ENCODE results near the gene DLG2. TPM values are rescaled to one million over a fixed set of nuclear protein-coding genes. Genes with fewer than 3 reads are reported as not detected.

The DLG2 gene
- total and polyA plus RNA-seq, 2 donors (not counting 3 experiments of a cell fraction or from before 2014, with no cell fraction given): 0.15 to 1.1 TPM

DNA sequence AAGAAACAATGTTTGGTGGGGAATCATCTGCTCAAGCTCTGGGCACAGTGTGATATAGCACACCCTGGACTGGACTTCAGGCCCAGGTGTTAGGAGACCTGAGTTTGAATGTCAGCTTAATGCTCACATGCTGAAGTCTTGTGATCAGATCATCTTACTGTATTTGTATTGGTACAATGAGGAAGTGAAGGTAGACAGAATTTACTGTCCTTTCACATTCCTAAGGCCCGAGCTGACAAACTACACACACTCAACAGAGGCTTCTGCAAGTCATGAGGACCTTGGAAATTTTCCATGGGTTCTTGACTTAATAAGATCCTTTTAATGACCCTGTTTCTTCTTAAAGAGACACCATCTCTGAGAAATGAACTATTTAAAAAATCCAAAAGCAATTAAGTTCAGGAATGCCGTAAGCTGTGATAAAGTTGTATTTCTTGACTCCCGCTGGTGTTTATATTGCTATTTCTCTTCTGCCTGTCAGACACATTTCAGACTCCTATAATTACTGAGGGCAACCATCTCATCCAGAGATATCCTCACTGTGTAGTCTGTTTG, 802.0 kb downstream of the DLG2 start:
- Histone ChIP-seq H3K79me2 (ENCODE audit: control insufficient read depth, insufficient read depth, low read length) (no peaks in the 10 kb centered on the region), H4K20me1 (replicated peaks; ENCODE audit: control insufficient read depth, extremely low read depth, insufficient read depth, low read length) (no peaks in the 10 kb centered on the region), H3K9ac (replicated peaks; ENCODE audit: extremely low read depth, insufficient read depth, low read length) (no peak overlapping the region), H2AFZ (ENCODE audit: low read depth, low read length) (no peak overlapping the region), H3K4me2 (ENCODE audit: insufficient read depth, low read length) (no peak overlapping the region), H3K4me1 (ENCODE audit: control insufficient read depth, extremely low read depth, insufficient read depth, low read length) (no peaks in the 10 kb centered on the region), H3K27me3 (ENCODE audit: control insufficient read depth in 2 of 2, insufficient read depth in 2 of 2, low read length in 2 of 2) (no peaks in the 10 kb centered on the region), H3K9me1 (replicated peaks; ENCODE audit: control insufficient read depth, extremely low read depth, insufficient read depth, low read length) (no peaks in the 10 kb centered on the region), H3K36me3 (ENCODE audit: control insufficient read depth in 2 of 2, extremely low read depth in 1 of 2, insufficient read depth in 2 of 2, low read length in 2 of 2) (no peaks in the 10 kb centered on the region), H3K27ac (ENCODE audit: insufficient read depth, low read depth, low read length) (no peak overlapping the region), H3K4me3 (replicated peaks in 1 of 3; ENCODE audit: insufficient read depth in 1 of 3, low read depth in 1 of 3, low read length in 3 of 3) (no peak overlapping the region), H3K9me3 (replicated peaks; ENCODE audit: control insufficient read depth, insufficient read depth, low read length) (no peaks in the 10 kb centered on the region)
- CTCF ChIA-PET: no interaction called here
- intact Hi-C loops (cut with micrococcal nuclease): no loop called here
- no TSS peak for BruUV-seq (replicated peaks)
- TF ChIP-seq JUN (IDR thresholded peaks at IDR 0.05; ENCODE audit: borderline replicate concordance, insufficient read depth, insufficient read length, low read depth) (no peak), POLR2AphosphoS5 (IDR thresholded peaks at IDR 0.05; ENCODE audit: insufficient read depth, low read depth, low read length) (no peak), GATA2 (IDR thresholded peaks at IDR 0.05; ENCODE audit: insufficient read depth, insufficient read length, low read depth, low read length) (no peak), POLR2A (IDR thresholded peaks at IDR 0.05; ENCODE audit: low read depth, low read length) (no peak), EZH2 (IDR thresholded peaks at IDR 0.05; ENCODE audit: borderline replicate concordance, low read depth, low read length, severe bottlenecking) (no peak)
- TF ChIP-seq, protein P1, sequence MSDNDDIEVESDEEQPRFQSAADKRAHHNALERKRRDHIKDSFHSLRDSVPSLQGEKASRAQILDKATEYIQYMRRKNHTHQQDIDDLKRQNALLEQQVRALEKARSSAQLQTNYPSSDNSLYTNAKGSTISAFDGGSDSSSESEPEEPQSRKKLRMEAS (IDR thresholded peaks at IDR 0.05; ENCODE audit: insufficient read depth, insufficient read length): no peak
- dilution Hi-C loops (cut with MboI; ENCODE audit: extremely low pct_ligation_motif_present, low sequenced_read_pairs): no loop called here
- DNase-seq (ENCODE audit: low read depth, low spot score) (no peak), FAIRE-seq (no peak)
- POLR2A ChIA-PET: no interaction called here

DNA sequence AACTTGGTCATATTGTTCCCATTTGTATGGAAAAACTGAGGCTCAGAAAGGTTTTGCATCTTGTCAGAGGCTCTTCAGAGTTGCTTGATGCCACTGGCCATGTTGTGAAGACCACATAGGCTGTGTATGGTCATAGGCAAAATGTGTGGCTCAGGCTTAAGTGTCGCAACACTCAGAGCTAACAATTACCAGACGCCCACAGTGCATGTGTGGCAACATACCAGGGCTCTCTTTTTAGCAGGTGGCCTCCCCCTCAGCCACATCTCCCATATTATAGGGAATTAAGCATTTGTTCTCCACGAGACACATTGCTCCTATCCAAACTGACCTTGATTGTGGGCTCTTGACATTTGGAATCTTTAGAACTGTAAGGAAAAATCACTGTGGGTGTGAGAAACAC, 802.5 kb downstream of the DLG2 start:
- Histone ChIP-seq H3K9ac (replicated peaks; ENCODE audit: extremely low read depth, insufficient read depth, low read length) (no peak overlapping the region), H4K20me1 (replicated peaks; ENCODE audit: control insufficient read depth, extremely low read depth, insufficient read depth, low read length) (no peaks in the 10 kb centered on the region), H3K9me3 (replicated peaks; ENCODE audit: control insufficient read depth, insufficient read depth, low read length) (no peaks in the 10 kb centered on the region), H3K27me3 (ENCODE audit: control insufficient read depth in 2 of 2, insufficient read depth in 2 of 2, low read length in 2 of 2) (no peaks in the 10 kb centered on the region), H3K4me1 (ENCODE audit: control insufficient read depth, extremely low read depth, insufficient read depth, low read length) (no peaks in the 10 kb centered on the region), H3K79me2 (ENCODE audit: control insufficient read depth, insufficient read depth, low read length) (no peaks in the 10 kb centered on the region), H3K9me1 (replicated peaks; ENCODE audit: control insufficient read depth, extremely low read depth, insufficient read depth, low read length) (no peaks in the 10 kb centered on the region), H3K4me3 (replicated peaks in 1 of 3; ENCODE audit: insufficient read depth in 1 of 3, low read depth in 1 of 3, low read length in 3 of 3) (no peak overlapping the region), H3K27ac (ENCODE audit: insufficient read depth, low read depth, low read length) (no peak overlapping the region), H2AFZ (ENCODE audit: low read depth, low read length) (no peak overlapping the region), H3K36me3 (ENCODE audit: control insufficient read depth in 2 of 2, extremely low read depth in 1 of 2, insufficient read depth in 2 of 2, low read length in 2 of 2) (no peaks in the 10 kb centered on the region), H3K4me2 (ENCODE audit: insufficient read depth, low read length) (no peak overlapping the region)
- intact Hi-C loops (cut with micrococcal nuclease) (no loop called here), dilution Hi-C loops (cut with MboI; ENCODE audit: extremely low pct_ligation_motif_present, low sequenced_read_pairs) (no loop called here)
- TF ChIP-seq, protein P2, sequence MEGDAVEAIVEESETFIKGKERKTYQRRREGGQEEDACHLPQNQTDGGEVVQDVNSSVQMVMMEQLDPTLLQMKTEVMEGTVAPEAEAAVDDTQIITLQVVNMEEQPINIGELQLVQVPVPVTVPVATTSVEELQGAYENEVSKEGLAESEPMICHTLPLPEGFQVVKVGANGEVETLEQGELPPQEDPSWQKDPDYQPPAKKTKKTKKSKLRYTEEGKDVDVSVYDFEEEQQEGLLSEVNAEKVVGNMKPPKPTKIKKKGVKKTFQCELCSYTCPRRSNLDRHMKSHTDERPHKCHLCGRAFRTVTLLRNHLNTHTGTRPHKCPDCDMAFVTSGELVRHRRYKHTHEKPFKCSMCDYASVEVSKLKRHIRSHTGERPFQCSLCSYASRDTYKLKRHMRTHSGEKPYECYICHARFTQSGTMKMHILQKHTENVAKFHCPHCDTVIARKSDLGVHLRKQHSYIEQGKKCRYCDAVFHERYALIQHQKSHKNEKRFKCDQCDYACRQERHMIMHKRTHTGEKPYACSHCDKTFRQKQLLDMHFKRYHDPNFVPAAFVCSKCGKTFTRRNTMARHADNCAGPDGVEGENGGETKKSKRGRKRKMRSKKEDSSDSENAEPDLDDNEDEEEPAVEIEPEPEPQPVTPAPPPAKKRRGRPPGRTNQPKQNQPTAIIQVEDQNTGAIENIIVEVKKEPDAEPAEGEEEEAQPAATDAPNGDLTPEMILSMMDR (IDR thresholded peaks at IDR 0.05; ENCODE audit: extremely low read depth in 1 of 2, insufficient read depth in 1 of 2, low read depth in 1 of 2, low read length in 2 of 2): no peak
- no peak for TF ChIP-seq EZH2 (IDR thresholded peaks at IDR 0.05; ENCODE audit: borderline replicate concordance, low read depth, low read length, severe bottlenecking)
- TF ChIP-seq MYC (IDR thresholded peaks at IDR 0.05; ENCODE audit: low read depth, low read length): no peak
- TF ChIP-seq POLR2AphosphoS5 (IDR thresholded peaks at IDR 0.05; ENCODE audit: insufficient read depth, low read depth, low read length): no peak
- no peak for TF ChIP-seq GATA2 (IDR thresholded peaks at IDR 0.05; ENCODE audit: insufficient read depth, insufficient read length, low read depth, low read length)
- no peak for TF ChIP-seq POLR2A (IDR thresholded peaks at IDR 0.05; ENCODE audit: low read depth, low read length)
- no peak for TF ChIP-seq FOS (IDR thresholded peaks at IDR 0.05; ENCODE audit: borderline replicate concordance, insufficient read depth, low read length)
- TF ChIP-seq JUN (IDR thresholded peaks at IDR 0.05; ENCODE audit: borderline replicate concordance, insufficient read depth, insufficient read length, low read depth): no peak
- TF ChIP-seq, protein P1 (IDR thresholded peaks at IDR 0.05; ENCODE audit: insufficient read depth, insufficient read length): no peak
- FAIRE-seq: no peak
- DNase-seq (ENCODE audit: low read depth, low spot score): no peak
- POLR2A ChIA-PET: no interaction called here
- CTCF ChIA-PET: no interaction called here
- no TSS peak for BruUV-seq (replicated peaks)
